Esophagus muscularis mucosa (tissue), 3 donors: ENCODE results near the gene HECTD2.

Experiments
- POLR2A ChIP-seq: fragments of 450-650 bp; IDR thresholded peaks from one replicate; pipeline ENCODE4 v1.6.1; 2017; ENCODE audit warnings: antibody characterized with exemption, moderate library complexity, mild to moderate bottlenecking, low read depth
- POLR2AphosphoS5 ChIP-seq, 2 donors: sonication (generic); formaldehyde crosslinking; IDR thresholded peaks; one replicate each; pipeline ENCODE4 v1.6.1; 2017; ENCODE audit warnings: antibody characterized with exemption in 2 of 2
- TF ChIP-seq, protein P1 (sequence below), 3 experiments: fragments of 200-600 bp in 2 of 3; fragments of 450-650 bp in 1 of 3; sonication (generic) in 2 of 3; IDR thresholded peaks; one replicate each; pipeline ENCODE4 v1.5.1; 2017 to 2019; ENCODE audit warnings: antibody characterized with exemption in 3 of 3, mild to moderate bottlenecking in 2 of 3, moderate library complexity in 1 of 3

DNA sequence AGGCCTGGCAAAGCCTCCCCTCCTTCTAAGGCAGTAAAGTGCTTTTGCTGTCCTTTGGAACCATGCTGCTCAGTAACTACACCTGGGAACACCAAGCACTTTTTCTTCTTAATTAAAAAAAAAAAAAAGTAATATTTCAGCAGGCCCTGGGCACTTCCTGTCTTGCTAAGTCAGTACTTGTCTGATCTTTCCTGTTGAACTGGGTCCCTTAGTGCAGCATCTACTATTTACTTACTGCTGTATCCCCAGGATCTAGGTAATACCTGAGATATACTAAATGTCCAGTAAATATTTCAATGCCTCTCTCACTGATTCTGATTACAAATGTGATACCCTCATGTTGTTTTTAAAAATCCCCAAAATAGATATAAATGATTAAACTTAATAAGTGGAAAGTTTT lies 145.3 kb downstream of the HECTD2 start:
- TF ChIP-seq, protein P1, sequence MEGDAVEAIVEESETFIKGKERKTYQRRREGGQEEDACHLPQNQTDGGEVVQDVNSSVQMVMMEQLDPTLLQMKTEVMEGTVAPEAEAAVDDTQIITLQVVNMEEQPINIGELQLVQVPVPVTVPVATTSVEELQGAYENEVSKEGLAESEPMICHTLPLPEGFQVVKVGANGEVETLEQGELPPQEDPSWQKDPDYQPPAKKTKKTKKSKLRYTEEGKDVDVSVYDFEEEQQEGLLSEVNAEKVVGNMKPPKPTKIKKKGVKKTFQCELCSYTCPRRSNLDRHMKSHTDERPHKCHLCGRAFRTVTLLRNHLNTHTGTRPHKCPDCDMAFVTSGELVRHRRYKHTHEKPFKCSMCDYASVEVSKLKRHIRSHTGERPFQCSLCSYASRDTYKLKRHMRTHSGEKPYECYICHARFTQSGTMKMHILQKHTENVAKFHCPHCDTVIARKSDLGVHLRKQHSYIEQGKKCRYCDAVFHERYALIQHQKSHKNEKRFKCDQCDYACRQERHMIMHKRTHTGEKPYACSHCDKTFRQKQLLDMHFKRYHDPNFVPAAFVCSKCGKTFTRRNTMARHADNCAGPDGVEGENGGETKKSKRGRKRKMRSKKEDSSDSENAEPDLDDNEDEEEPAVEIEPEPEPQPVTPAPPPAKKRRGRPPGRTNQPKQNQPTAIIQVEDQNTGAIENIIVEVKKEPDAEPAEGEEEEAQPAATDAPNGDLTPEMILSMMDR (IDR thresholded peaks at IDR 0.05) = no peak
- TF ChIP-seq POLR2A (no peak), POLR2AphosphoS5 (IDR thresholded peaks at IDR 0.05) (no peak)
